Measurements from ENCODE around the gene PRR30.

The PRR30 gene

DNA sequence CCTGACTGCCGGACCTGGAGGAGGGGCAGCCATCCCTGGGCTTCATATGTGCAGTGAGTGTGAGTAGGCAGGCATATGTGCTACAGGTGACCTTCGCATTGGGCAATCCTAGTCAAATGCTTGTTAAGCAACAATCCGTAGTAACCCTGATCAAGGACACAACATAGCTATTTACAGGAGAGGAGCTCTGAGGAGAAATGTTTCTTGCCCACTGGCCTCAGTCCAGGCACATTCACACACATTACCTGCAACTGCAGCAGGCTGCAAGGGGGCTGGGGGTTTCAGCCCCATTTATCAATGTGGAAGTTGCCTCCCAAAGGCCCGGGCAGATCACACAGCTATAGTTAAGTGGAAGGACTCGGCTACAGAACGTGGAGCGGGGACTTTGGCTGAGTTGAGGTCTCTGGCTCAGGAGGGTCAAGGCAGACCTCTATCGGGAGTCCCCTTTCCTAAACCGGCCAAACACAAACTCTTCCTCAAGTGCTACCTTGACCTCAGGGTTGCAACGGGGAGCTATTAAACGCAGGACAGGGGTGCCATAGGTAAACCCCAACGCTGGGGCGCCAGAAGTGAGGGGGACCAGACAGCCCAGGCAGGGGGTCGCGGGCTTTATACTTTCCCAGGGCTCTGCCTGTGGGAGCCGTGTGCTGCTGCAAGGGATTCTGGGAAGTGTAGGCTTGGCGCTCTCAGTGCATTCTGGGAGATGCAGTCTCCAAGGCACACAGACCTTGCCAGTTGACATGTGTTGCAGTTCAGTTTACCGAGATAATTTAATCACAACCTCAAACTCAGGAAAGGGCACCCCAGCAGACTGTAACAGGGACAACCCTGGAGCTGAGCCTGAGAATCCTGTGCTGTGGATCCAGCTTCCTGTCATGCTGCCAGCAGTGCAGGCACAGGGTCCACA lies 43.2 kb downstream of the PRR30 start:
- peak; percentile 73 for DNase-seq

DNA sequence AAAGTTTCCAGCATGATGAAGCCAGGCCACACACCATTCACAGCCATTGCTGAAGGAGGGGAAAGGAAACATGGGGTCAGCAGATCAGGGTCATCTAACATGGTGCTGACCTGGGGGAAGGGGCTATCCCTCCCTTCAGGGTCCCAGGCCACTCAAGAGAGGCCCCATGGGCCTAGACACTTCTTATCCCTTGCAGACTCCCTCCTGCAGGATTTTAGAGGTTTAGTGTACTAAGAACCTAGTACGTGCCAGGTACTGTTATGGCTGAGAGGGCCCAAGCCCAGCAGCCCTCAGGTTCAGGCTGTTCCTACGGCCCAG lies 43.8 kb downstream of the PRR30 start:
- DNase-seq: no peak

GRCh38 chr2:27094353-27094984 lies 44.7 kb downstream of the PRR30 start:
- no peak for DNase-seq

DNA sequence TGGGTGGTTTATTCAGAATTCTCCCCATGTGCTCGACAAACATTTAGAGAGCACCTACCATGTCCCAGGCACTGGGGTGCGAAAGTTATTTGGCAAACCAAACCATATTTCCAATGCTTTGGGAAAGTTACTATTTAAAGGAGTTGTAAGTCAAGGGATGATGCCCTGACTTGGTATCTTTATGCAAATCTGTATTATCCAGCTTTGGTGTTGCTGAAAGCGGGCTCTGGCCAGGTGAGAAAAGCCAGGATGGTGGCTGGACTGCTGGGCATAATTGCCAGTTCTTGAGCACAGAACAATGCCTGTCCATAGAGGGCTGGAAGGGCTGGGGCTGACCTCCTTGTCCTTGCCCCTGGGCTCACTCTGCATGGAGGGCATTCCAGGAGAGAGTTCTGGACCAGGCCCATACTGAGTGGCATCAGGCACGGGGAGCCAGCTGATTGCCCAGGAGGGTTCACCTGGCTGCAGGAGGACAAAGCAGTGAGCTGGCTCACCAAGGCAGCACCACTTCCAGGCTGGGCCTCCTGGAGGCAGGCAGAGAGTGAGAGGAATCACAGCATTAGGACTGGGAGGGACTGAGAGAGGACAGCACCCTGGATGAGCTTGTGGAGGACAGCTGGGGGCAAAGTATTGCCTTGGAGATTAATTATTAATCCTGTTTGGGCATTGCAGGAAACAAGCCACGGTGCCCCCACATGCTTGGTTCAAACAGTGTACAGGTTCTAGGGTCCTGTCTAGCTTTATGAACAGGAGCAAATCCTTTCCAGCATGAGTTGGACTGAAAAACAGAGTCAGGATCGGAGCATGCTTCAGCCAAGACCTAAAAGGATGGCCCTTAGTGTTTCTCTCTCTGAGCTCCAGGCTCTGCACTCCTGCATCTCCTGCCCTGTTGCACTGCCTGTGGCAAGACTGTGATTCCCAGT lies 45.5 kb downstream of the PRR30 start:
- no peak for DNase-seq

DNA sequence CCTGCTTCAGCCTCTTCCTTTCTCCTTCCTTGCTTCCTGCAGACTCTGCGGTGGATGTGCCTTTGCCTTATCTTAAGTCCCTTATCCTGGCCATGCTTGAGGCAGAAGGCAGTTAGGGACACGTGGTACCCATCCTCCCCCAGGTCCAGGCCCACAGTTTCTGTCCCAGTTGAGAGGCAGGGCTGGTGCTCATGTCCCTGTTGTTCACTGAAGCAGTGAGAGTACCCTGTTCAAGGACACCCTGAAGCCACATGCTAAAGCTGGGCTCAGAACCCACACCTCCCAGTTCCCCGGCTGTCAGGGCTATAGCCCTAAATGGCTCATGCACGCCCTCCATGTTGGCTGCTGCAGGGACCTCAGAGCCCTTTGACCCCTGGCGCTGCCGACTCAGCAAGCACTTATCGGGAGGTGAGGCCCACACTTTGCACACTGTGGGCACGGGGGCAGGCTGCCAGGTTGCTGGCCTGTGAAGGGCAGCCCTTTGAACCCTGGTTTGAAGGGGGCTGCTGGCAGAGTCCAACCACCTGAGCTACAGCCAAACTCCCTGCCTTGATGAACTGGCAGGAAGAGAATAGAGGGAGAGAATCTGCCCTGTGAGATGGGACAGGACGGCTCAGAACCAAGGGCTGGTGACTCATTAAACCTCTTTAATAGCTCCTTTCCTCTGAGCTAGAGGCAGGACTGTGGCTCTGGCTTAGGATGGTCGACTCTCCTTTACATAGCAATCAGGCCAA lies 46.3 kb downstream of the PRR30 start:
- DNase-seq: no peak

DNA sequence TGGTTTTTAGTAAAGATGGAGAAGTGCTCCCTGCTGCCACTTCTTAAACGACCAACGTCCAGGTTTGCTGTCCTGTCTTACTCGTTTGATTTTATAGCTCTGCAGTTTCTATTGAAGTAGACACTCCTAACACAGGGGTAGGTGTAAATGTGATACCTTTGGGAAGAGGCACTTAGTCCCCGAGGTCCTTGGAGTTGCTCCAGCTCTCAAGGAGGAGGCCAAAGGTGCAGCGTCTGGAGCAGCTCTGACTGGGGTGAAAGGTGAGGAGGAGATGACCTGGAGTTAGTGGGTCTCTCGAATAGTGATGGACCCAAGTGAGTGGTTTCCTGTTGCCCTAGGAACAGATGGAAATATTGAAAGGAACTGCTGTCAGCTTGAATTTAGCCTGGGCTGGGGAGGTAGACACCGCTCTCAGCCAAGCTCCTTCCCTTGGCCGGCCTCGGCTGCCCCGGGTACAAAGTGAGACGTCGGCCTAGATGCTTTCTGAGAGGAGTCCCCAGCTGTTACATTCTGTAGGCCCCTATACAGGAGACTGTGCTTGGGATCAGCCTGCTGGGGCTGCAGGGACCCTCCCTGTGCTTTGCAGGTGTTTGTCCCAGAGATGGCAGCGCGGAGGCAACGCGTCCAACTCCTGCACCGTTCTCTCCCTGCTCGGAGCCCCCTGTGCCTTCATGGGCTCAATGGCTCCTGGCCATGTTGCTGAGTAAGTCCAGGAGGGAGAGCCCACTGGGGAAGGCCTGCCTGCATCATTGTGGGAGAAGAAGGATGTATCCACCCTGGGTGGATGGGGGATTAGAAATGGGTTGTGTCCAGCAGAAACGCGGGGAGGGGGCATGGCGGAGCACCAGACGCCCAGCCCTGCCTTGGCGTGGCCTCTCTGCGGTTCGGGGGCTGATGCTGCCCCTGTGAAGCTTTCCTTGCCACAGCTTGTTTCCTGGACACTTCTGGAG lies 47.2 kb downstream of the PRR30 start:
- no peak for DNase-seq

DNA sequence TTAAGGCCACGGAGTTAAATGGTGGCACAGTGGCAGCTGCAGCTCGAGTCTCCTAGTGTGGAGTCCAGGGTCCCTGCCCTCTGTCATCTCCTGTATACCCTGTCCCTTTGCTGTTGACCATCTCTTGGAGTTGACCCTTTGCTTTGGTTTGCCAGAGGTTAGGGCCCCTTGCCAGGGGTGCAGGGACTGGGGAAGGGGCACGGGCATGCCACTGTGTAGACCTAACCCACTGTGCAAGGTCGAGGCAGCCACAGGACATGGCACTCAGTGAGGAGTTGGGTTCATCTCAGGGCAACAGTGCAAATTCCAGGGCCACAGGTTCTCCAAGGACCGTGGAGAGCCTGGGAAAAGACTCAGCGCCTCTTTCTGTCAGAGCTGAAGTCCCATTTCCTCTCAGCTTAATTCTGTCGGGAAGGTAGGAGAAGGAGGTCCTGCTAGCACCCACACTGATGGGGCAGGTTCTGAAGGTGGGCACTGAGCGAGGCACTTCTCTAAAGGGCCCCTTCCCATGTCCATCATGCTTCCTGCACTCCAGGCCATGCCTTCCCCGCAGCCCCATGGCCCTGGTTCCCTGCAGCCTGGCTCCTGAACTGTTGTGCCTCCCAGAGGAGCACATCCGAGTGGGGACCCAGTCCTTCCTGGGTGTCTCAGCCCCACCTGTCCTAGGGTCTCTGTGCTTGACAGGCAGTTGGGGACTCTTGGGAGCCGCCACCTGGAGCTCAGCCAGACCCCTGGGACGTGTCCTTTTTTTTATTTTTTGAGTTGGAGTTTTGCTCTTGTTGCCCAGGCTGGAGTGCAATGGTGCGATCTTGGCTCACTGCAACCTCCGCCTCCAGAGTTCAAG lies 49.9 kb downstream of the PRR30 start:
- DNase-seq: no peak

- DNase-seq: no peak
Observed at GRCh38 chr2:27088634-27089033, 50.6 kb downstream of the PRR30 start.

DNA sequence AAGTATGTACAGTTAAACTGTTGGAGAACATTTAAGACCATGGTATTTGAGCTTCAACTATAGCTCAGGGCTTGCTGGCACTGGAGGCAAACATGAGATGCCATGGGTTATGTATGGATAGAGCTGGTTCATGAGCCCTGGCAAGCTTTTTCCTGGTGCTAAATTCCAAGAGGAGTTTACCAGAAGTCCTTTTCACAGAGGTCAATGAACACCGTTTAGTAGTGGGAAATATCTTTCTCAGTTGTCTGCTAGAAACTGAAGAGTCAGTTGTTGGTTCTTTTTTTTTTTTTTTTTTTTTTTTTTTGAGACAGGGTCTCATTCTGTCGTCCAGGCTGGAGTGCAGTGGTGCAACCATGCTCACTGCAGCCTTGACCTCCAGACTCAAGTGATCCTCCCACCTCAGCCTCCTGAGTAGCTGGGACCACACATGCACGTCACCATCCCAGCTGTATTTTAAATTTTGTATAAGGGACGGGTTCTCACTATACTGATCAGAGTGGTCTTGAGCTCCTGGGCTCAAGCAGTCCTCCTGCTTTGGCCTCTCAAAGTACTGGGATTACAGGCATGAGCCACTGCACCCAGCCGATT lies 51.3 kb downstream of the PRR30 start:
- no peak for DNase-seq

Measured in activated CD8-positive, alpha-beta memory T cell treated with anti-CD3 and anti-CD28 coated beads for 24 hours (primary cell).